Activated CD4-positive, alpha-beta T cell treated with anti-CD3 and anti-CD28 coated beads for 48 hours (primary cell): ENCODE measurements around the gene TMEM253.
A peak's percentile ranks its signal among the peaks of the same experiment; 100 is the strongest.

Experiments used
- DNase-seq: peaks from one replicate; pipeline ENCODE4 v3.0.0-alpha.2; 2020

The TMEM253 gene

DNA sequence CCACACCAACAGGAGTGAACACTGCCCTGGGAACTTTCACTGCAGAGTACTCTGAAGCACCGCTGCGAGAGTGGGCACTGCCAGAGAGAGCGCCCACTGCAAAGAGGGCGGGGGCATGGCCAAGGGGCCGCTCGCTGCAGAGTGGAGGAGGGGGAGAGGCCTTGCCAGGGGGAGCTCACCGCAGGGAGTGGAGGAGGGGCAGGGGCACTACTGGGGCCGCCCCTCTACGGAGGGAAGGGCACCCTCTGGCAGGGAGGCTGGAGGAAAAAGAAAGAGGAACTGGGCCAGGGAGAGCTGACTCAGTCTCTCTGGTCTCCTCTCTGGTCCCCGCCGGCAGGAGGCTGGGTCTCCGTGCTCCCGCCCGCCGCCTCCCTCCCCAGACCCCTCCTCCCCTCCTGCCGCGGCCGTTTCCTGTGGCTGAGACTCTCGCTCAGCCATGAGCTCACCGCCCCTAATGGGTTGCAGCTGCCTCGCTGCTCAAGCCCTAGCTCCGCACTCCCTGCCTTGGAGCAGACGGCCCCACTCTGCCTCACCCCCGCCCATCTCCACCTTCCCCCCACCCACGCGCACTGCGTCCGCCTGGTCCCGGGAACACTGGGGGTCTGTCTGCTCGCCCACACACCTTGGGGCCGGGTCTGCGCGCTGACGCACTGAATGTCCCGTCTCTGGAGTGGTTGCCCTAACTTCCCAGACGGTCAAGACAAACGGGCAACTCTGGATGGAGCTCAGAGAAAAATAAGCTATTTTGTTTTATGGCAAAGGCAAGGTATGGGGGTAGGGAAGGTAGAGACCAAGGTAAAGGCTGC lies 29.4 kb upstream of the TMEM253 start:
- peak; percentile 60 for DNase-seq

DNA sequence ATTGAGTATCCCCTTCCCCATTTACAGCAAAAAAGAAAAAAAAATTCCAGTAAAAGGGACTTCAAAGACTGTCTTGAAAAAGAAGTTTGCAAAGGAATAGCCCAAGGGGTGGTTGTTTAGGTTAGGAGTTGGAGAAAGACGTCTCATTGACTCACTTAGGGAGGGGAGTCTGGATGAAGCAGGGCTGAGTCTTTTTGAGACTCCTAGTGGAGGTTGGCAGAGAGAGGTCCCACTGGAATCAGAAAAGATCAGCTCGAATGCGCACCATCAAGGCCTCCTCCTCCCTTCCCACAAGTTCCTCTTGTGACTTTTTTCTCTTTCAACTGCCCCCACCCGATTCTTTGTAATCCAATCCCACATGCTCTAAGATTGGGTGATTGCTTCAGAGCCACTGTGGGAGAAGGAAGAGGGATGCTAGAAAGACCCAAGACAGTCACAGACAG lies 28.8 kb upstream of the TMEM253 start:
- no peak for DNase-seq

DNA sequence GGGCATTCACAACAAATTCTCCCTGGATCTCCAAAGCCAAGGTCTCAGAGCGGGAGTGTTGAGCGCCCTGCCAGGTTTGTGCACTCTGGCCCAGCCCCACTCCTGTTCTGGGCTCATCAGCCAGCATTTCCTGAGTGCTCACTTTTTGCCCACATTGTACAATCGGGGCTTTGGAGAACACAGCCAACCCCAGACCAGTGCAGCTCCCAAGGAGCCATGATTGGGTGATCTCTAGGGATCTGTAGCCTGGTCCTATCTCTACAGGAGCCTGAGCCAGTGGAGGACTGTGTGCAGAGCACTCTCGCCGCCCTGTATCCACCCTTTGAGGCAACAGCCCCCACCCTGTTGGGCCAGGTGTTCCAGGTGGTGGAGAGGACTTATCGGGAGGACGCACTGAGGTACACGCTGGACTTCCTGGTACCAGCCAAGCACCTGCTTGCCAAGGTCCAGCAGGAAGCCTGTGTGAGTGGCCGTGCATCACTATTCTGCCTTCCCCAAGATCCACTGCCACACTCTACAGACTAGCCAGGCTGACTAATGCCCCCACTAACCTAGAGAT lies 28.0 kb upstream of the TMEM253 start:
- DNase-seq = no peak

DNA sequence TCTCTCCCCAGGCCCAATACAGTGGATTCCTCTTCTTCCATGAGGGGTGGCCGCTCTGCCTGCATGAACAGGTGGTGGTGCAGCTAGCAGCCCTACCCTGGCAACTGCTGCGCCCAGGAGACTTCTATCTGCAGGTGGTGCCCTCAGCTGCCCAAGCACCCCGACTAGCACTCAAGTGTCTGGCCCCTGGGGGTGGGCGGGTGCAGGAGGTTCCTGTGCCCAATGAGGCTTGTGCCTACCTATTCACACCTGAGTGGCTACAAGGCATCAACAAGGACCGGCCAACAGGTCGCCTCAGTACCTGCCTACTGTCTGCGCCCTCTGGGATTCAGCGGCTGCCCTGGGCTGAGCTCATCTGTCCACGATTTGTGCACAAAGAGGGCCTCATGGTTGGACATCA lies 26.9 kb upstream of the TMEM253 start:
- DNase-seq = no peak

DNA sequence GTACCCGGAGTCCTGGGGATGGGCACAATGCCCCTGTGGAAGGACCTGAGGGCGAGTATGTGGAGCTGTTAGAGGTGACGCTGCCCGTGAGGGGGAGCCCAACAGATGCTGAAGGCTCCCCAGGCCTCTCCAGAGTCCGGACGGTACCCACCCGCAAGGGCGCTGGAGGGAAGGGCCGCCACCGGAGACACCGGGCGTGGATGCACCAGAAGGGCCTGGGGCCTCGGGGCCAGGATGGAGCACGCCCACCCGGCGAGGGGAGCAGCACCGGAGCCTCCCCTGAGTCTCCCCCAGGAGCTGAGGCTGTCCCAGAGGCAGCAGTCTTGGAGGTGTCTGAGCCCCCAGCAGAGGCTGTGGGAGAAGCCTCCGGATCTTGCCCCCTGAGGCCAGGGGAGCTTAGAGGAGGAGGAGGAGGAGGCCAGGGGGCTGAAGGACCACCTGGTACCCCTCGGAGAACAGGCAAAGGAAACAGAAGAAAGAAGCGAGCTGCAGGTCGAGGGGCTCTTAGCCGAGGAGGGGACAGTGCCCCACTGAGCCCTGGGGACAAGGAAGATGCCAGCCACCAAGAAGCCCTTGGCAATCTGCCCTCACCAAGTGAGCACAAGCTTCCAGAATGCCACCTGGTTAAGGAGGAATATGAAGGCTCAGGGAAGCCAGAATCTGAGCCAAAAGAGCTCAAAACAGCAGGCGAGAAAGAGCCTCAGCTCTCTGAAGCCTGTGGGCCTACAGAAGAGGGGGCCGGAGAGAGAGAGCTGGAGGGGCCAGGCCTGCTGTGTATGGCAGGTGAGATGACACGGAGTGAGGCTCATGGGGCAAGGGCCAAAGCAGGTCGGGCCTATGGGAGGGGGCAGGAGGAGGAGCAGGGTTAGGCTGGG lies 26.2 kb upstream of the TMEM253 start:
- DNase-seq = no peak

DNA sequence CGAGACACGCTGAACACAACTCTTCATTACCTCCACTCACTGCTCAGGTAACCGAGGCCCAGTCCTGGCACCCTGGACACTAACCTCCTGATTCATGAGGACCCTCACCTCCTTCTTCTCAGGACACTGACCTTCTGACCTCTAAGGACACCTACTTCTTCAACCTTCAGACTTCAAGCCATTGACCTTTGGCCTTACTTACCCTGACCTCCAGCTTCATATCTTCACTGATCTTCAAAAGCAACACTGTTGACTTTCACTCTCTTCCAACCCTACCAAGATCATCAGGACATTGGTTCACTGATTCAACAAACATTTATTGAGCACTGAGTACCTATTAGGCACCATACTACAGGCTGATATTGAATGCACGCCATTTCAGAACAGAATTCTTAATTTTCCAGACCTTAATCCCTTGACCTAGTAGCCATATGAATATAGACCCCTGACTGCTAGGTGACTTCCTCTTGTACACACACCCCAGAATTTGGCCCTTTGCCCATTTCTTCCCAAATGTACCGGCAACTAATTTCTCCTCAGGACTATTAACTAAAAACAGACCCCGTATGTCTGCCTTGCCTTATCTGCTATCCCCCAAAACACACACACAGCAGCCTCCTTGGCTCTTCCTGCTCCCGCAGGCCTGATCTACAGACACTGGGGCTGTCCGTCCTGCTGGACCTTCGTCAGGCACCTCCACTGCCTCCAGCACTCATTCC lies 25.0 kb upstream of the TMEM253 start:
- DNase-seq = no peak

DNA sequence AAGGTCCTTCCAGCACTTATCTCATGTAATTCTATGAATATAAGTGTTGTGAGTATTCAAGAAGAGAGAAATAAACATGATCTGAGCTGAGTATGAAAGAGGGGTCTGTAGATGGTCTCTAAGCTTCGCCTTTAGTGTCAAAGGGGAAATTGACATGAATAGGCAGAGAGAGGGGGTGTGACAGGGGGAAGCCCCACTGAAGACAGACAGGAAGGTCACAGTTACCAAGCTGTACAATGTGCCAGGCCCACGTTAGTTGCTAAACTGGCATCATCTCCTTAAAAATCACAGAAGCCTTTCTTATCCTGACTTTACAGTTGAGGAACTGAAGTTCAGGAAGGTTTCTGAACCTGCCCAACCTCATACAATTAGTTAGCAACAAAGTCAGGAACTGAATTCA lies 23.2 kb upstream of the TMEM253 start:
- no peak for DNase-seq

DNA sequence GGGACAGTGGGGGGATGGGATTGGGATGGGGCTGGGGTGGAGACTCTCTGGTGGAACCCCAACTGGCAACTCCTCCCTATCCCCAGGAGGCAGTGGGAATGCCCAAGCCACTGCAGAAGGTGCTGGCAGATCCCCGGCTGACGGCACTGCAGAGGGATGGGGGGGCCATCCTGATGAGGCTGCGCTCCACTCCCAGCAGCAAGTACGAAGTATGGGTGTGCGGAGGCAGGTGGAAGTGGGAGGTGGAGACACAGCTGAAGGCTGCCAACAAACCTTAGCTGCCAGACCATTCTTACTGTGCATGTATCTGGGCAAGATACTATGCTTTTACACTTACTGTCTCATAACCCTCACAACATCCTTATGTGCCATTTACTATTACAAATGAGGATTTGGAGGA lies 22.6 kb upstream of the TMEM253 start:
- DNase-seq = no peak

DNA sequence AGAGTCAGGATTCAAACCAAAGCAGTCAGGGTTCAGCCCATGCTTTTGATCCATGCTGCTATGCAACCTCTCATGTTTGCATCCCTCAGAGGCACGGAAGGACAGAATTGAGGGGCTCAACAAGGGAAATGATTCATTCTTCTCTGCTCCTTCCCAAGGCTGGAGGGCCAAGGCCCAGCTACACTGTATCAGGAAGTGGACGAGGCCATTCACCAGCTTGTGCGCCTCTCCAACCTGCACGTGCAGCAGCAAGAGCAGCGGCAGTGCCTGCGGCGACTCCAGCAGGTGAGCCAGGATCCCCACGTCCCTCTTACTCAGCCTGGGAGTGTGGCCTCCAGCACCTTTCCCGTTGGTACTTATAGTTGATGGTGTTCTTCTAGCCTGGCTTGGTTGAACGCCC lies 22.1 kb upstream of the TMEM253 start:
- no peak for DNase-seq

DNA sequence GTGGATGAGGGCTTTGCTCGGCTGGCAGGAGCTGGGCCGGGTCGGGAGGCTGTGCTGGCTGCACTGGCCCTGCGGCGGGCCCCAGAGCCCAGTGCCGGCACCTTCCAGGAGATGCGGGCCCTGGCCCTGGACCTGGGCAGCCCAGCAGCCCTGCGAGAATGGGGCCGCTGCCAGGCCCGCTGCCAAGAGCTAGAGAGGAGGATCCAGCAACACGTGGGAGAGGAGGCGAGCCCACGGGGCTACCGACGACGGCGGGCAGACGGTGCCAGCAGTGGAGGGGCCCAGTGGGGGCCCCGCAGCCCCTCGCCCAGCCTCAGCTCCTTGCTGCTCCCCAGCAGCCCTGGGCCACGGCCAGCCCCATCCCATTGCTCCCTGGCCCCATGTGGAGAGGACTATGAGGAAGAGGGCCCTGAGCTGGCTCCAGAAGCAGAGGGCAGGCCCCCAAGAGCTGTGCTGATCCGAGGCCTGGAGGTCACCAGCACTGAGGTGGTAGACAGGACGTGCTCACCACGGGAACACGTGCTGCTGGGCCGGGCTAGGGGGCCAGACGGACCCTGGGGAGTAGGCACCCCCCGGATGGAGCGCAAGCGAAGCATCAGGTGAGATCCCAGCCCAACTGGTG lies 19.2 kb upstream of the TMEM253 start:
- no peak for DNase-seq

DNA sequence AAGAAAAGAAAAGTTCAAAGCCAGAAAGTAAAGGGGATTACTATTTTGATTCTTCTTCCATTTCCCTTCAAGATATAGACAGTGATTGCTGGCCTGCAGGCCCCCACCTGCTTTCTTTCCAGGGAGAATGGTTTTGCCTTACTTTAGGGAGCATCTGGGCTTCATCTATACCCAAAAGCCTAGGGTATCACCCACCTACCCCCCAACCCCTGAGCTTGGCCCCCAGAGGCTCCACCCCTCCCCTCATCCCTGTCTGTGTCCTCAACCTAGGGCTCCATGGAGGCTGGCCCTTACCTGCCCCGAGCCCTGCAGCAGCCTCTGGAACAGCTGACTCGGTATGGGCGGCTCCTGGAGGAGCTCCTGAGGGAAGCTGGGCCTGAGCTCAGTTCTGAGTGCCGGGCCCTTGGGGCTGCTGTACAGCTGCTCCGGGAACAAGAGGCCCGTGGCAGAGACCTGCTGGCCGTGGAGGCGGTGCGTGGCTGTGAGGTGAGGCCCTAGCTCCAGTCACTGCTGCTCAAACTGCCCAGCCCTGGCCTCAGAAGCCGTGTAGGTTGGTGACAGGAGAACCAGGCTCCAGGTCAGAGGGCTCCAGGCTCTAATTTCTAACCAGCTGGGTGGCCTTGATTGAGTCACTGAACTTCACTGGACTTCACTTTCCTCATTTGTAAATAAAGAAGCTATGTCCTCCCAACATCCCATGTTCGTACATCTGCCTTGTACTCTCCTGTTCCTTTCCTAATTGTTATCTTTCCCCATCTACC lies 17.1 kb upstream of the TMEM253 start:
- DNase-seq = no peak

DNA sequence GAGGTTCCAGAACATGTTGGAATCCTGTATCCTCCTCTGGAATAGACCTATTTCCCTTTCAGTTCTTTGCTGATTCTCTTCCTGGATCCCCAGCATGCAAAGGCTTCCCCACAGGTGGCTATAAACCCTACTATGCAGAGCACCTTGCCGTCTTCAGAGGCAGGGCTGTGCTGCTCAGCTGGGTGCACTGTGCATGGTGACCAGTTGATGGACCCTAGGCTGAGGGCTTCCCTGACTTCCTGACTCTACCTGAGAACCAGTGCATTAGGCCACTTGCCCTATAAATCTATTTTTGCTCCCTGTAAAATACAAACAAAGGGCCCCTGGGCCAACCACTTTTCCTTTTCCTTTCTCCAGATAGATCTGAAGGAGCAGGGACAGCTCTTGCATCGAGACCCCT lies 16.5 kb upstream of the TMEM253 start:
- DNase-seq = no peak

DNA sequence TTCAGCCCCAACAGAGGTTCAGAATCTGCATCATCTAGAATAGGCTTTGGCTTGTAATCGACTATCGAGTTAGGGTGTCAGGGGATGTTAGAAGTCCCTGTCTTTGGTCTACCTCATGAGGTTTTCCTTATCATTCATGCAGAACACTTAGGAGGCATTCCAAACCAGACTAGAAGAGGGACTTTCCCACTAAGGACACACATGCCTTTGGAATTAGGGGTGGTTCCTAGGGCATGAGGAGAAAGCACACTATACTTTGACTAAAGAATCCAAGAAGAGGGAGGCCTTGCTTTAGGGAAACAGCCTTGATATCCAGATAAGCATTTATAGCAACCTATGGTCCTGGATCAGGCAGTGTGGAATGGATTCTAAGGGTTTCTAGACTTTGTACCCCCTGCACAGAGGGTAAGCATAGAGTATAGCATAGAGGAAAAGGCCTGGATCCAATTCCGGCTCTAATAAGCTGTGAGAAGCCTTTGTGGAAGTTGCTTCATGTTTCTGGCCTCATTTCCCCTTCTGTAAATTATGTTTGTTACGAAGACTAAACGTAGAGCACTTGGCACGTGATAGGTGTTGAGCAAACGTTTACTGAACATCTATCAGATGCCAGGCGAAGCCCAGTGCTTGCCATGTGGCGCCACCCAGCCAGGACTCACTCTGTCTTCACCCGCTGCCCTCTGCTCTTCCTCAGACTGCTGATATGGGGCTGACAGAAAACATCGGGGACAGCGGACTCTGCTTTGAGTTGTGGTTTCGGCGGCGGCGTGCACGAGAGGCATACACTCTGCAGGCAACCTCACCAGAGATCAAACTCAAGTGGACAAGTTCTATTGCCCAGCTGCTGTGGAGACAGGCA lies 15.6 kb upstream of the TMEM253 start:
- DNase-seq = no peak

DNA sequence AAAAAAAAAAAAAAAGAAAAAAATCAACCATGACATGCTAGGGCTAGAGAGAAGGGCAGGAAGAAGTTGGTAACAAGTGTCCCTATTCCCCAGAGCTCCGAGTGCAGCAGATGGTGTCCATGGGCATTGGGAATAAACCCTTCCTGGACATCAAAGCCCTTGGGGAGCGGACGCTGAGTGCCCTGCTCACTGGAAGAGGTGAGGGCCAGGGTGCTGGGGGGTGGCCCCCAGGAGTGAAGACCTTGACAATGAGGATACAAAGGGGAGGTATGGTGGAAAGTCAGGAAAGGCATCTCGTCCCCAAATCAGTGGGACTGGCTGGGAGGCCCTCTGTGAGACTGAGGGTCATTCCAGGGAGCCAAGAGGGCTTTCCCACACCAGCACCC lies 14.0 kb upstream of the TMEM253 start:
- DNase-seq = no peak

DNA sequence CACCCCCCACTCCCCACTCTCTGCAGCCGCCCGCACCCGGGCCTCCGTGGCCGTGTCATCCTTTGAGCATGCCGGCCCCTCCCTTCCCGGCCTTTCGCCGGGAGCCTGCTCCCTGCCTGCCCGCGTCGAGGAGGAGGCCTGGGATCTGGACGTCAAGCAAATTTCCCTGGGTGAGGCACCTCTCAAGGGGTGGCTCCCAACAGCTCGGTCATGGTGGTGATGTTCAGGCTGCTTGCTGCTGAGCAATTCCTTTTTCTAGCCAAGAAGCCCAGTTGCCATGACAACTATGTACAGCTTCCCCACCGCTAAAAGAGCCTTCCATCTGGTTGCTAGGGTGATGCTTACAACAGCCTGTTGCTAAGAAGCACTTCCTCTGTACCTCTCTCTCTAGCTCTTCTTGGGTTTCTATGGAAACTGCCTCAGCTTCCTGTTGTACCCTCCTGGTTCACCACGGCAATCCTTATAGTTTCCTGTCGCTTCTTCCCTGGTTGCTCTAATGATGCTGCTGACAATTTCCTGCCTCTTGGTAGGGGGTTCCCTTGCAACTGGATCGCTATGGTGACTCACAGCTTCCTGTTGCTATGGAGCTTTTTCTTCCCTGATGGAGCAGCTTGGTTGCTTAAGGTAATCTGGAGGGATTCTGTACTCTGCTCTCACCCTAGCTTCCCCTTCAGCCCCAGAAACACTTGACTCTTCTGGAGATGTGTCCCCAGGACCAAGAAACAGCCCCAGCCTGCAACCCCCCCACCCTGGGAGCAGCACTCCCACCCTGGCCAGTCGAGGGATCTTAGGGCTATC lies 13.4 kb upstream of the TMEM253 start:
- DNase-seq = no peak

DNA sequence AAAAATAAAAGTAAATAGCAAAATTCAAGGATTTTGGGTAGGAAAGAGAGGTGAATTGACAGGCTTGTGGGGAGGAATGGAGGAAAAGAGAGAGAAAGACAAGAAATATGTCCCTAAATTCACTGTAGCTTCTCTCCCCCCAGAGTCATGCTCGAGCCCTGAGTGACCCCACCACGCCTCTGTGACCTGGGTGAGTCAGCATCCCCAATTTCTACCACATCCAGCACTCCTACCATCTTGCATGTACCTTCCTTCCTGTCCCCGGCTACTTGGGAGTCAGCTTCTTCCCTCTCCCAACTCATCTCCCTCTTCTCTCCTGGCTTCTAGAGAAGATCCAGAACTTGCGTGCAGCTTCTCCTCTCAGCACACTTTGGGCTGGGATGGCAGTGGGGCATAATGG lies 12.2 kb upstream of the TMEM253 start:
- no peak for DNase-seq

DNA sequence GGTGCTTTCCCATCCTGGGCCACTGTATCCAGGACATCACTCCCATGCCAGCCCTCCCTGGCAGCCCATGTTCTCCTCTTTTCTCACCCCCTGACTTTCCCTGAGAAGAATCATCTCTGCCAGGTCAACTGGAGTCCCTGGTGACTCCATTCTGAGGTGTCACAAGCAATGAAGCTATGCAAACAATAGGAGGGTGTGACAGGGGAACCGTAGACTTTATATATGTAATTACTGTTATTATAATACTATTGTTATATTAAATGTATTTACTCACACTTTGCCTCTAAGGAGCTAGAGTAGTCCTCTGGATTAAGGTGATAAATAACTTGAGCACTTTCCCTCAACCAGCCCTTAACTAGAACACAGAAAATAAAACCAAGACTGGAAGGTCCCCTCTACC lies 11.6 kb upstream of the TMEM253 start:
- DNase-seq = no peak

DNA sequence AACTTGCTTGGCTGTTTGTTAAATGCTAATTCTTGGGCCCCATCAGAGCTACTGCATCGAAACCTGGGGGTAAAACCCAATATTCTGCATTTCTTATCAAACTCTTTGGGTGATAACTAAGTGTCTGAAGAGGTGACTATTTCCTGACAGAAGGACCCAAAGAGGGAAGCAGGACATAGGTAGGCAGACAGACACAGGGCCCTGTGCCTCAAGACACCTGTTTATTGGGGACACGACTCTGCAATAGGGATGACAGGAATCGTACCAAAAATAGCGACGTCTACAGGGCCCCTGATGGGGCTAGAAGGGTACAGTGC lies 11.0 kb upstream of the TMEM253 start:
- DNase-seq = no peak

DNA sequence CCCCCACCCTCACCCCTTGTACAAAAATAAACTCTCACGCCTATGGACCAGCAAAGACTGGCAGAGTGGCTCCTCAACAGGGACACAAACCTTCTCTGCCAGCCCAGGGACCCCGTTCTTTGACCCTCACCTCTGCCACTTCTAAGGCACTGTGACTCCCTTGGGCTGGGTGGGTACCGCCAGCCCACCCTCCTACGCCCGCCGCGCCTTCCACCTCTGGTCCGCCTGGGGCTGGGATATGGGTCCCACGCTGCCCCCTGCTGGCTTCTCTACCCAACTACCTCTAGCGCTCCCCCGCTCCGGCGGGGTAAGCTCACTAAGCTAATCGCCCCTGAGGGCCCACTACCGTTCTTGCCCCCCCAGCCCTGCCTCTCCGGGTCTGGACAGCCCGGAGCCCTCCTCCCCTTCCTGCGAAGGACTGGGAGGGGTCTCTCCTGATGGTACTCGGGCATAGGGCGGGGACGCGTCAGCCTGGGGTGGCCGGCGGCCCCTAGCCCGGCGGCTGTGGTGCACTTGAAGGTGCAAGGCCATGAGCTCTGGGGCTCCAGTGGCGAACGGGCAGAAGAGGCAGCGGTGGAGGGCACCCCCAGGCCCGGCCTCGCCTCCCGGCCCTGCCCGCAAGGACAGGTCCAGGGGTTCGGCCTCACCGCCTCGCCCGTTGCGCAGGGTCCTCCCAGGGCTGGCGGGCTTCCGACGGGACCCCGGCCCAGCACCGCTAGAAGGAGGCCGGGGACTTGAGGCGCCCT lies 10.5 kb upstream of the TMEM253 start:
- peak; percentile 61 for DNase-seq
